D721Med (cell line): ENCODE results near the gene CLDN17.

Experiments used
- DNase-seq: peaks from one replicate; pipeline ENCODE4 v3.0.0; 2011; ENCODE audit warnings: low spot score; ENCODE audit not compliant: insufficient read length
- FAIRE-seq: peaks from 2 replicates; lab custom pipeline; 2011; peaks lifted over from hg19 to GRCh38; lab: Jason Lieb, UNC
- TF ChIP-seq, protein P1 (sequence below): IDR thresholded peaks from 2 replicates; pipeline ENCODE4 v1.5.1; 2012; ENCODE audit warnings: mild to moderate bottlenecking, control low read depth; ENCODE audit not compliant: insufficient read depth; ENCODE audit errors: missing control alignments

CLDN17 gene, protein sequence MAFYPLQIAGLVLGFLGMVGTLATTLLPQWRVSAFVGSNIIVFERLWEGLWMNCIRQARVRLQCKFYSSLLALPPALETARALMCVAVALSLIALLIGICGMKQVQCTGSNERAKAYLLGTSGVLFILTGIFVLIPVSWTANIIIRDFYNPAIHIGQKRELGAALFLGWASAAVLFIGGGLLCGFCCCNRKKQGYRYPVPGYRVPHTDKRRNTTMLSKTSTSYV

DNA sequence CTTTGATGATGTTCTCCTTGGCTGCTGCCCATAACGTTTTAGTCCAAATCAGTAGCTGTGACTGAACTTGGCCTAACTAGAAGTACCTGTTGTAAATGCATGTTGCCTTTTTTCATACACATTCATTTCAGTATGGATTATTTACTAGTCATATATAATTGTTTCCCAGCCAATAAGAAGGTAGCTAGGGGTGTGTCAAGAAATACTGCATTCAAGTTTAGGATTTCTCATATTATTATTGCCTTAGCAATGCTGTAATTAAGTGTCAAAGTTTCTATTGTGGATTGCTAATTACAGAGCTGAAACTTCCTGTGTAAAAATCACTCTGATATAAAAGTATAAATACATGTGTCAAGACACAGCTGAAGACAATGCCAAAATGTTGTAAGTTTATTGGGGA is at the start of gene CLDN17:
Gene CLDN17, minus strand, starts transcription at position 101 of the 400 bp plus-strand sequence. CDS start 188 bp downstream, outside the sequence.
- TF ChIP-seq, protein P1, sequence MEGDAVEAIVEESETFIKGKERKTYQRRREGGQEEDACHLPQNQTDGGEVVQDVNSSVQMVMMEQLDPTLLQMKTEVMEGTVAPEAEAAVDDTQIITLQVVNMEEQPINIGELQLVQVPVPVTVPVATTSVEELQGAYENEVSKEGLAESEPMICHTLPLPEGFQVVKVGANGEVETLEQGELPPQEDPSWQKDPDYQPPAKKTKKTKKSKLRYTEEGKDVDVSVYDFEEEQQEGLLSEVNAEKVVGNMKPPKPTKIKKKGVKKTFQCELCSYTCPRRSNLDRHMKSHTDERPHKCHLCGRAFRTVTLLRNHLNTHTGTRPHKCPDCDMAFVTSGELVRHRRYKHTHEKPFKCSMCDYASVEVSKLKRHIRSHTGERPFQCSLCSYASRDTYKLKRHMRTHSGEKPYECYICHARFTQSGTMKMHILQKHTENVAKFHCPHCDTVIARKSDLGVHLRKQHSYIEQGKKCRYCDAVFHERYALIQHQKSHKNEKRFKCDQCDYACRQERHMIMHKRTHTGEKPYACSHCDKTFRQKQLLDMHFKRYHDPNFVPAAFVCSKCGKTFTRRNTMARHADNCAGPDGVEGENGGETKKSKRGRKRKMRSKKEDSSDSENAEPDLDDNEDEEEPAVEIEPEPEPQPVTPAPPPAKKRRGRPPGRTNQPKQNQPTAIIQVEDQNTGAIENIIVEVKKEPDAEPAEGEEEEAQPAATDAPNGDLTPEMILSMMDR: no peak
- FAIRE-seq (no peak), DNase-seq (no peak)

DNA sequence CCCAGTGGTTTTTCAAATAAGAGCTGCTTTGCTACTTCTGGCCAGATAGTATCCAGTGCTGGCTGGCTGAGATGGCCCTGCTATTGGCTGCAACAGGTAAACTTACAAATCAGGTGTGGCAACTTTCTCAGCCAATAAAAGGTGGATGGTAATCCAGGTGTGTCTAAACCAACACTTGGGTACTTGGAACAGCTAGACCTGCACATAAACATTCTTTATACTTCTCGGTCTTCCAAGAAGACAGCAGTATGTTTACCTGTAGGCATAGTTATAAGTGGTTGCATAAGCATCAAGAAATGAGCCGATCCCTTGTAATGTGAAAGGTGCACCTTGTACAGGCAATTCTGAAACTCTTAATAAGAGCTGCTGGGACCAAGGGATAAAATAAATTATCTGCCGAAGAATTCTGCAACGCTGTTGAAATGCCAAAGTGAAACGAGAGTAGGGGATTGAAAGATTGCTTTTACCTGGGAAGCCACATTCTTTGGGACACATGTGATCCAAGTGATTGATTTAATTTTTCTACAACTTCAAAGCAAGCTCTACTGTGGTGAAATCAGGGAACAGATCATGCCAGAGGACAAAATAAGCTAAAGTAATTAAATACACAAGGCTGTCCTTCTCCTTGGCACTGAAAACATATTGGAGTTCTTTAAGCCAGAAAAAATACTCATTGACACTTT is 49.6 kb upstream of the CLDN17 start, which contains the start of gene CLDN8:
Gene CLDN8, minus strand, starts transcription at position 57 of the 683 bp plus-strand sequence. CDS start 172 bp downstream, outside the sequence.
- DNase-seq (no peak), FAIRE-seq (no peak)
- TF ChIP-seq, protein P1: no peak

DNA sequence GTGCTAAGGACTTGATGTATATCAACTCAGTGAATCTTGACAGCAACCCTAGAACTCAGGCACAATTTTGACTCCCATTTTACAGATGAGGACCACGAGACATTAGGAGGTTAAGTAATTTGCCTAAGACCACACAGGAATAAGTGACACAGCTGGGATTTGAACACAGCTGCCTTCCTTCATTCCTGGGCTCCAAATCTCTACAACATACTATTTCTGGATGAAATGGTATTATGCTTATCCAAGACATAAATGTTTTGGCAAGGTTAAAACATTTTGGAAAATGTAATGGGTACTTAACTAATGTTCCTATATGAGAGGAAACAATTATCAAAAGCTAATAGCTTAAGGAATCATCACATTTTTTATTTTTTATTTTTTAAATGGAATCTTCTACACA is 44.5 kb upstream of the CLDN17 start:
- FAIRE-seq (no peak), DNase-seq (no peak)
- TF ChIP-seq, protein P1: no peak

DNA sequence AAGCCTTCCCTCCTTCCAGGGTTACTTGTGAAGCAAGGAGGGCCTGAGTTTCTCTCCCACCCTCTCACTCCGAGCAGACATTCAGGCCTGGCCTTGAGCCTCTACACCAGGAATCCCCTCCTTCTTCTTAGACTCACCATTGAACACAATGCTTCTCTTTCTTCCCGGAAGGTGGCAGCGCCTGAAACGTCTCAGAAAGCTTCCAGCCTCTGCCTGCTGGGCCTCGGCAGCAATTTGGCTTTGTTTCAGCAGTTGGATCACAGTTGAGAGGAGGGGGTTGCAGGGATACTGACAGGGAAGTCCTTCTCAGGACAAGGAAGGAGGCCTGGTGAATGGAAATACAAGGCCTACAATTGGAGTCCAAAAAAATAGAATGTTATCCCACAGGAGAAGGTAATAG is 43.0 kb upstream of the CLDN17 start:
- TF ChIP-seq, protein P1: no peak
- DNase-seq (no peak), FAIRE-seq (no peak)

DNA sequence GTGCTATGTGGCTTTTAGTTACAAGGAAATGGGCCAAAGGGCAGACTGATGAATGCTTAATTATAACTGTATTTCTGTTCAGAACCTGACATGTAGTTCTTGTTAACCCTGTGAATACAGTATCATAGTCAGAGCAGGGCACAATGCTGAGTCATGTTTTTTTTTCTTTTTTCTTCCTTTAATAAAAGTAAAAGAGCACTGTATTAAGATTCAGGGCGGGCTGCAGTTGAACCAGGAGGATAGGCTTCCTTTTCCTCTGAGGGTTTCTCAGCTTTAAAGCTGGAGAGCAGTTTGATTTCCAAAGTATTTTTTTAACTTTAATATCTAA is 40.6 kb upstream of the CLDN17 start:
- no peak for FAIRE-seq
- no peak for DNase-seq
- TF ChIP-seq, protein P1: no peak

DNA sequence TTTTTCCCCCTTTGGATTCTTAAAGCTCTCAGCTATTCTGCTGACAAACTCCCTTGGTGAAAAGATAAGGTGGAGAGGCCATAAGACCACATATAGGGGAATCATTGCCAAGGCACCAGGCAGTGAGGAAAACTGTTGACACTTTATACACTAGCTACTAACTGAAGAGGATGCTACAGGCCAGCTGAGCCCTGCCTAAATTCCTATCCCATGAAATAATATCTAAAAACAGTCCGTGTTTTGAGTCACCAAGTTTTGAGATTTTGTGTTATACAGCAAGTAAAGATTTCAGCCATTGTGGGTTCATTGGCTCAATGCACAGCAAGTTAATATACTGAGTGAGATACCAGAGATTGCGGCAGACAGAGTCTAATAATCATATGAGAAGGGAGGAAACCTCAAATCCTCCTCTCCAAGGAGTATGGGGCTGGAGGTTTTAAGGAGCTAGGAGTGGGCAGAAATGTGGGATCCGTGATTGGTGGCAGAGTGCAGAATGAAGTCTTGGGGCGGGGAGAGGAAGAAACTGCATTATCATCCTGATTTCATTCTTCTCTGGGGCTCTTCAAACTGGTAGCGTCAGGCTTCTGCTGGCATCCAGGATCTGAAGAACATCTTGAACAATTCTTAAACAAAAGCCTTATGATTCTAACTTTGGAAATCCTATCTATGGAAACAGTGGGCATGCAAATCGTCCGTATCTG is 40.1 kb upstream of the CLDN17 start:
- DNase-seq (no peak), FAIRE-seq (no peak)
- TF ChIP-seq, protein P1: no peak
